ENCODE data around the gene TNFAIP8L2.

GRCh38 chr1:151193304-151193703 is 36.9 kb downstream of the TNFAIP8L2 start:
- TF ChIP-seq CTCF (IDR thresholded peaks at IDR 0.05) = no peak
- no peak for TF ChIP-seq POLR2A (IDR thresholded peaks at IDR 0.05)

All from transverse colon (tissue), 3 donors.